ENCODE data around the gene NDFIP2. TPM values are rescaled to one million over a fixed set of nuclear protein-coding genes. Genes with fewer than 3 reads are reported as not detected.

The NDFIP2 gene
- total RNA-seq, 1 experiment from 2014 or later, result 49.6 TPM

- DNase-seq (ENCODE audit: low read depth, low spot score), result no peak
- Histone ChIP-seq H4K20me1 (ENCODE audit: insufficient read depth) (no peaks in the 10 kb centered on the region), H3K9me3 (ENCODE audit: control insufficient read depth in 1 of 2, insufficient read depth in 1 of 2, low read depth in 1 of 2, low read length in 2 of 2) (no peaks in the 10 kb centered on the region), H3K36me3 (ENCODE audit: control insufficient read depth in 1 of 2, insufficient read depth in 2 of 2, low read length in 2 of 2) (no peaks in the 10 kb centered on the region), H3K9ac (ENCODE audit: low read length) (no peak overlapping the region), H3K4me3 (replicated peaks in 1 of 2; ENCODE audit: low read depth in 1 of 2, low read length in 2 of 2) (no peak overlapping the region), H3K79me2 (ENCODE audit: insufficient read depth, low read length) (no peaks in the 10 kb centered on the region), H3K27ac (ENCODE audit: low read depth, low read length) (no peak overlapping the region), H2AFZ (ENCODE audit: low read depth, low read length, poor library complexity, severe bottlenecking) (no peak overlapping the region), H3K4me1 (ENCODE audit: control insufficient read depth in 1 of 2, insufficient read depth in 2 of 2, low read length in 2 of 2) (no peaks in the 10 kb centered on the region), H3K27me3 (ENCODE audit: insufficient read depth, low read length) (no peaks in the 10 kb centered on the region), H3K9me2 (ENCODE audit: insufficient read depth) (no peaks in the 10 kb centered on the region), H3K4me2 (ENCODE audit: low read length) (no peak overlapping the region)
- no peak for ATAC-seq
- no TSS peak for BruUV-seq (replicated peaks)
- ChIA-PET POLR2A (no interaction called here), RAD21 (ENCODE audit: low non-redundant PET in 1 of 2, low total read pairs in 2 of 2, uncharacterized antibody in 2 of 2, unreplicated experiment in 2 of 2) (no interaction called here), CTCF (interaction anchor here (1.4 kb wide), 1 partner anchor 17 kb away, joined by 5 read pairs; no protein-coding TSS in a partner anchor)
- intact Hi-C loops (cut with micrococcal nuclease), result no loop called here
- TF ChIP-seq ZFX (IDR thresholded peaks at IDR 0.05), result no peak
- no peak for TF ChIP-seq SP1 (IDR thresholded peaks at IDR 0.05; ENCODE audit: low read depth)
These were observed 39.9 kb upstream of the NDFIP2 start for GRCh38 chr13:79440958-79441528.

DNA sequence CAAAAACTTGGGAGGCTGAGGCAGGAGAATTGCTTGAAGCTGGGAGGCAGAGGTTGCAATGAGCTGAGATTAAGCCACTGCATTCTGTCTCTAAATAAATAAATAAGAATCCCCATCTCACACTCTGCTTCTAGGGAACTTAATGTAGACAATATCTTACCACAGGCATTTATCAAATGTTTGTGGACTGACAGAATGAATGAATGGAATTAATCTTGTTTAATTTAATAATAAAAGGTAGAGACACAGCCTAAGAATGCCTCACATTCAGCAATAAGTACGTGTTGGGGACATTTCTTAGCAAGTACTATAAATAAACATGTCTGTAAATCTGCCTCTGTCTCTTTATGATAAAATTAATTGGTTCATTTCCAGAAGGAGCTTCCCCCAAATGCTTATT lies 38.7 kb upstream of the NDFIP2 start:
- Histone ChIP-seq H4K20me1 (ENCODE audit: insufficient read depth) (no peaks in the 10 kb centered on the region), H3K9me2 (ENCODE audit: insufficient read depth) (no peaks in the 10 kb centered on the region), H3K9ac (ENCODE audit: low read length) (no peak overlapping the region), H3K4me3 (replicated peaks in 1 of 2; ENCODE audit: low read depth in 1 of 2, low read length in 2 of 2) (no peak overlapping the region), H3K9me3 (ENCODE audit: control insufficient read depth in 1 of 2, insufficient read depth in 1 of 2, low read depth in 1 of 2, low read length in 2 of 2) (no peaks in the 10 kb centered on the region), H3K79me2 (ENCODE audit: insufficient read depth, low read length) (no peaks in the 10 kb centered on the region), H3K36me3 (ENCODE audit: control insufficient read depth in 1 of 2, insufficient read depth in 2 of 2, low read length in 2 of 2) (no peaks in the 10 kb centered on the region), H2AFZ (ENCODE audit: low read depth, low read length, poor library complexity, severe bottlenecking) (no peak overlapping the region), H3K27ac (ENCODE audit: low read depth, low read length) (no peak overlapping the region), H3K4me2 (ENCODE audit: low read length) (no peak overlapping the region), H3K27me3 (ENCODE audit: insufficient read depth, low read length) (no peaks in the 10 kb centered on the region), H3K4me1 (ENCODE audit: control insufficient read depth in 1 of 2, insufficient read depth in 2 of 2, low read length in 2 of 2) (no peaks in the 10 kb centered on the region)
- intact Hi-C loops (cut with micrococcal nuclease), result no loop called here
- BruUV-seq (replicated peaks), result no TSS peak
- TF ChIP-seq SRF (IDR thresholded peaks at IDR 0.05; ENCODE audit: low read depth) (no peak), TCF7L2 (IDR thresholded peaks at IDR 0.05; ENCODE audit: borderline replicate concordance, extremely low read depth, insufficient read depth, insufficient read length) (no peak), ELF1 (IDR thresholded peaks at IDR 0.05; ENCODE audit: borderline replicate concordance, low read depth) (no peak), CBX3 (IDR thresholded peaks at IDR 0.05; ENCODE audit: low read depth) (no peak), SP1 (IDR thresholded peaks at IDR 0.05; ENCODE audit: low read depth) (no peak), POLR2AphosphoS5 (IDR thresholded peaks at IDR 0.05; ENCODE audit: low read depth, low read length) (no peak), MAX (IDR thresholded peaks at IDR 0.05) (no peak), POLR2A (IDR thresholded peaks at IDR 0.05; ENCODE audit: borderline replicate concordance, extremely low read depth, insufficient read depth, insufficient read length) (no peak), CTCF (IDR thresholded peaks at IDR 0.05 in 2 of 3, conservative IDR thresholded peaks at IDR 0.05 in 1 of 3; ENCODE audit: borderline replicate concordance in 1 of 3, insufficient read depth in 1 of 3, low read depth in 2 of 3, low read length in 2 of 3) (no peak)
- ChIA-PET CTCF (no interaction called here), POLR2A (no interaction called here), RAD21 (ENCODE audit: low non-redundant PET in 1 of 2, low total read pairs in 2 of 2, uncharacterized antibody in 2 of 2, unreplicated experiment in 2 of 2) (no interaction called here)
- no peak for ATAC-seq
- no peak for DNase-seq (ENCODE audit: low read depth, low spot score)

All from HCT116 (cell line).